ENCODE data around the gene RFT1.

DNA sequence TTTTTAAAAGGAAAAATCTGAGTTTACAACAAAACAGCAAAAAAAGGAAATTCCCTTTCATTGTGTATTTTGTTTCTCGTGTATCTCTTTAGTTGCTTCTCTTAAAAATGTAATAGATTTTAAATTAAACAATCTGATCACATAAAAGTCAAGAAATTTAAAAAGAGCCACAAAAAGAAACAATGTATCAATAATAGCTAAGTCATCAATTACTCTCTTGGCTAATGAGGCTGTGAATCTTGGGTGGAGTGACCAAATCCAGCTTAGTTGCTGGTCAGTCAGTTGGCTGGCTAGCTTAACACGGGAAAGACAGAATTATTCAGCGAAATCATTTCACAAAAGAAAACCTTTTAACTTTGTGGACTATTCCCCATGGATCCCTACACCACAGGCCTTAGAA is 87.6 kb downstream of the RFT1 start:
- TF ChIP-seq, protein P1, sequence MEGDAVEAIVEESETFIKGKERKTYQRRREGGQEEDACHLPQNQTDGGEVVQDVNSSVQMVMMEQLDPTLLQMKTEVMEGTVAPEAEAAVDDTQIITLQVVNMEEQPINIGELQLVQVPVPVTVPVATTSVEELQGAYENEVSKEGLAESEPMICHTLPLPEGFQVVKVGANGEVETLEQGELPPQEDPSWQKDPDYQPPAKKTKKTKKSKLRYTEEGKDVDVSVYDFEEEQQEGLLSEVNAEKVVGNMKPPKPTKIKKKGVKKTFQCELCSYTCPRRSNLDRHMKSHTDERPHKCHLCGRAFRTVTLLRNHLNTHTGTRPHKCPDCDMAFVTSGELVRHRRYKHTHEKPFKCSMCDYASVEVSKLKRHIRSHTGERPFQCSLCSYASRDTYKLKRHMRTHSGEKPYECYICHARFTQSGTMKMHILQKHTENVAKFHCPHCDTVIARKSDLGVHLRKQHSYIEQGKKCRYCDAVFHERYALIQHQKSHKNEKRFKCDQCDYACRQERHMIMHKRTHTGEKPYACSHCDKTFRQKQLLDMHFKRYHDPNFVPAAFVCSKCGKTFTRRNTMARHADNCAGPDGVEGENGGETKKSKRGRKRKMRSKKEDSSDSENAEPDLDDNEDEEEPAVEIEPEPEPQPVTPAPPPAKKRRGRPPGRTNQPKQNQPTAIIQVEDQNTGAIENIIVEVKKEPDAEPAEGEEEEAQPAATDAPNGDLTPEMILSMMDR (optimal IDR thresholded peaks at IDR 0.05 in 1 of 3, IDR thresholded peaks at IDR 0.05 in 1 of 3, conservative IDR thresholded peaks at IDR 0.05 in 1 of 3; ENCODE audit: extremely low read depth in 1 of 3, insufficient read depth in 2 of 3, low read length in 3 of 3), result no peak
- no peak for TF ChIP-seq EZH2 (IDR thresholded peaks at IDR 0.05; ENCODE audit: low read length)

All from keratinocyte (primary cell).